GM12878 (cell line): Measurements from ENCODE around the gene DCAF15. TPM values are rescaled to one million over a fixed set of nuclear protein-coding genes. Genes with fewer than 3 reads are reported as not detected.

ENCODE experiments used
- CHD1 ChIP-seq: IDR thresholded peaks from 2 replicates; pipeline ENCODE4 v1.6.1; 2012; ENCODE audit warnings: low read depth, low read length, improper control_type of control experiment
- CTCF ChIP-seq, 3 experiments: IDR thresholded peaks in 2 of 3; conservative IDR thresholded peaks in 1 of 3; 2 replicates each; pipeline ENCODE4 v1.5.1; 2011; ENCODE audit warnings: low read depth in 3 of 3, low read length in 3 of 3, mild to moderate bottlenecking in 3 of 3, control low read depth in 2 of 3, moderate library complexity in 2 of 3, inconsistent platforms in 1 of 3, mixed read lengths in 1 of 3; ENCODE audit not compliant: control insufficient read depth in 2 of 3, insufficient read depth in 1 of 3; ENCODE audit errors: extremely low read depth in 1 of 3
- IKZF1 ChIP-seq: fragments of 450-650 bp; conservative IDR thresholded peaks from 2 replicates; pipeline ENCODE4 v1.6.1; 2017; ENCODE audit warnings: antibody characterized with exemption, mild to moderate bottlenecking
- IKZF2 ChIP-seq, 2 experiments: fragments of 450-650 bp; IDR thresholded peaks; 2 replicates each; pipeline ENCODE4 v1.6.1; 2017; ENCODE audit warnings: mild to moderate bottlenecking in 2 of 2, moderate library complexity in 2 of 2
- IRF4 ChIP-seq: IDR thresholded peaks from 2 replicates; pipeline ENCODE4 v1.6.1; 2011; ENCODE audit warnings: low read depth, low read length
- MAX ChIP-seq: IDR thresholded peaks from 2 replicates; pipeline ENCODE4 v1.6.1; 2012; ENCODE audit warnings: low read depth, low read length, improper control_type of control experiment
- MEF2A ChIP-seq: IDR thresholded peaks from 2 replicates; pipeline ENCODE4 v1.6.1; 2011; ENCODE audit warnings: low read depth, mild to moderate bottlenecking, low read length, moderate library complexity; ENCODE audit not compliant: insufficient read depth
- NFYB ChIP-seq: IDR thresholded peaks from 2 replicates; pipeline ENCODE4 v1.6.1; 2011; ENCODE audit warnings: low read depth, mild to moderate bottlenecking, low read length, improper control_type of control experiment, moderate library complexity; ENCODE audit not compliant: insufficient read depth
- NRF1 ChIP-seq: conservative IDR thresholded peaks from 2 replicates; pipeline ENCODE4 v1.6.1; 2011; ENCODE audit warnings: mild to moderate bottlenecking, low read depth, low read length, improper control_type of control experiment
- PML ChIP-seq: IDR thresholded peaks from 2 replicates; pipeline ENCODE4 v1.6.1; 2012; ENCODE audit warnings: low read length, inconsistent platforms
- POLR2A ChIP-seq: IDR thresholded peaks from 2 replicates; pipeline ENCODE4 v1.6.1; 2011; ENCODE audit warnings: low read depth, mild to moderate bottlenecking, low read length
- POU2F2 ChIP-seq: IDR thresholded peaks from 3 replicates; pipeline ENCODE4 v1.6.1; 2011; ENCODE audit warnings: low read depth, mild to moderate bottlenecking, low read length, borderline replicate concordance
- RELA ChIP-seq: fragments of 450-650 bp; IDR thresholded peaks from 2 replicates; pipeline ENCODE4 v1.8.0; 2014; ENCODE audit warnings: borderline replicate concordance; ENCODE audit not compliant: partially characterized antibody
- REST ChIP-seq: IDR thresholded peaks from 2 replicates; pipeline ENCODE4 v1.6.1; 2012; ENCODE audit warnings: mild to moderate bottlenecking, low read depth, low read length
- SREBF1 ChIP-seq: IDR thresholded peaks from 2 replicates; pipeline ENCODE4 v1.6.1; 2012; ENCODE audit warnings: mild to moderate bottlenecking, low read length
- SREBF2 ChIP-seq: IDR thresholded peaks from 2 replicates; pipeline ENCODE4 v1.6.1; 2012; ENCODE audit warnings: mild to moderate bottlenecking, low read length
- USF1 ChIP-seq: IDR thresholded peaks from 2 replicates; pipeline ENCODE4 v1.6.1; 2011; ENCODE audit warnings: borderline replicate concordance, low read depth, mild to moderate bottlenecking, moderate library complexity, mixed read lengths, low read length; ENCODE audit not compliant: insufficient read depth; ENCODE audit errors: extremely low read length
- WRNIP1 ChIP-seq: IDR thresholded peaks from 2 replicates; pipeline ENCODE4 v1.6.1; 2011; ENCODE audit warnings: low read depth, low read length, improper control_type of control experiment, borderline replicate concordance
- ZBTB40 ChIP-seq: fragments of 450-650 bp; IDR thresholded peaks from 2 replicates; pipeline ENCODE4 v1.6.1; 2016; ENCODE audit warnings: mild to moderate bottlenecking, moderate library complexity, borderline replicate concordance
- polyA plus RNA-seq, 11 experiments: library from polyadenylated mRNA; depleted of rRNA in 4 of 11; unstranded in 6 of 11; stranded (reverse) in 5 of 11; fragments of >200 nt; fragmentation: Nextera tagmentation in 4 of 11; fragmentation: Illumina TruSeq in 1 of 11; extraction: Ambion mirVana in 4 of 11; extraction: Trizol in 1 of 11; gene quantifications; 1 replicate in 1 of 11; 2 replicates in 10 of 11; pipeline versions ENCODE4 v1.2.1 to v1.2.3, GENCODE V29; 2011 to 2016; ENCODE audit warnings: inconsistent platforms in 2 of 11, missing spikeins in 2 of 11, low read depth in 1 of 11
- total RNA-seq, 4 experiments: library from RNA; depleted of rRNA in 3 of 4; stranded (reverse); fragments of >200 nt in 3 of 4; fragmentation: Illumina TruSeq in 1 of 4; extraction: Trizol in 1 of 4; gene quantifications; 2 replicates each; pipeline versions ENCODE4 v1.2.1 to v1.2.3, GENCODE V29; 2013 to 2021

DCAF15 gene
- total and polyA plus RNA-seq, 10 of the 15 experiments (the other 5 are each of a cell fraction or from before 2014, with no cell fraction given) = 0.16 to 63.4 (median 26.6) TPM

- no peak for TF ChIP-seq ZBTB40
- no peak for TF ChIP-seq RELA
- peak; percentile 99 for TF ChIP-seq IKZF1
- no peak for TF ChIP-seq NFYB
- TF ChIP-seq NRF1 = peak; percentile 93
- TF ChIP-seq MAX = peak; percentile 97
- TF ChIP-seq USF1 = no peak
- TF ChIP-seq PML = no peak
- TF ChIP-seq WRNIP1 = no peak
- no peak for TF ChIP-seq MEF2A
- peak; percentile 43; the same call in 1 of the 2 replicates for TF ChIP-seq SREBF1
- peak; percentile 88 for TF ChIP-seq POLR2A
- TF ChIP-seq CHD1 = no peak
- TF ChIP-seq POU2F2 = no peak
- no peak for TF ChIP-seq IRF4
- TF ChIP-seq REST = no peak
- no peak for TF ChIP-seq SREBF2
- TF ChIP-seq IKZF2 (IDR thresholded peaks at IDR 0.05) = no peak
- TF ChIP-seq CTCF (IDR thresholded peaks at IDR 0.05 in 2 of 3, conservative IDR thresholded peaks at IDR 0.05 in 1 of 3; ENCODE audit: control insufficient read depth in 2 of 3, extremely low read depth in 1 of 3, insufficient read depth in 1 of 3, low read depth in 3 of 3, low read length in 3 of 3) = no peak
Observed at GRCh38 chr19:13905634-13906520, 46.4 kb upstream of the DCAF15 start, which contains the start of the genes BRME1 and CC2D1A (continued).
